HUES64 (cell line): ENCODE measurements around the gene NME7.
"Not testable (repeated sequence)": the region's sequence is repeated elsewhere in the genome, so short reads cannot be mapped to it uniquely, and the experiment has no call there.

ENCODE experiments used
- H3K27ac ChIP-seq: 2 replicates; pipeline ENCODE4 v1.7.0; 2013; ENCODE audit warnings: low read depth, low read length, inconsistent platforms
- H3K27me3 ChIP-seq: 2 replicates; pipeline ENCODE4 v1.6.1; 2013; ENCODE audit warnings: mild to moderate bottlenecking, low read length; ENCODE audit not compliant: insufficient read depth
- H3K36me3 ChIP-seq: 2 replicates; pipeline ENCODE4 v1.6.1; 2013; ENCODE audit warnings: mild to moderate bottlenecking, low read length; ENCODE audit not compliant: insufficient read depth
- H3K4me1 ChIP-seq: 2 replicates; pipeline ENCODE4 v1.6.1; 2013; ENCODE audit warnings: mild to moderate bottlenecking, low read length, moderate library complexity; ENCODE audit not compliant: insufficient read depth
- H3K4me3 ChIP-seq: 2 replicates; pipeline ENCODE4 v1.5.1; 2013; ENCODE audit warnings: mild to moderate bottlenecking, low read length, moderate library complexity
- H3K9ac ChIP-seq: 2 replicates; pipeline ENCODE4 v1.6.1; 2013; ENCODE audit warnings: mild to moderate bottlenecking, low read depth, low read length
- H3K9me3 ChIP-seq: 2 replicates; pipeline ENCODE4 v1.6.1; 2013; ENCODE audit warnings: low read depth, low read length; ENCODE audit not compliant: insufficient read depth
- WGBS: fragments of 150-250, 120-280 bp; methylation state at CpG from one replicate; pipeline ENCODE4 v1.1.7; 2013; ENCODE audit warnings: missing lambda C conversion rate; 5-methylcytosine and 5-hydroxymethylcytosine counted together

The NME7 gene

DNA sequence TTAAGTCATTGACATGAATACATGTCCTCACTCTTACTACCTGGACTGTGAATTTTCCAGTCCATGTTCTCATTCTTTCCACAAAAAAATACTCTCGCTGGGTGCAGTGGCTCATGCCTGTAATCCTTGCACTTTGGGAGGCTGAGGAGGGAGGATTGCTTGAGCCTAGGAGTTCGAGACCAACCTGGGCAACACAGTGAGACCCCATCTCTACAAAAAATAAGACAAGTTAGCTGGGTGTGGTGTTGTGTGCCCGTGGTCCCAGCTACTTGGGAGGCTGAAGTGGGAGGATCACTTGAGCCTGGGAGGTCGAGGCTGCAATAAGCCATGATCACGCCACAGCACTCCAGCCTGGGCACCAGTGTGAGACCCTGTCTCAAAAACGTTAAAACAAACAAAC lies 242.0 kb downstream of the NME7 start:
- H3K27me3 ChIP-seq, H3K9ac ChIP-seq, H3K27ac ChIP-seq, H3K9me3 ChIP-seq, H3K4me3 ChIP-seq, H3K4me1 ChIP-seq: not testable (repeated sequence)
- H3K36me3 ChIP-seq, result peaks cover 75% of the 10 kb centered on the region
- 94% methylated on average over 6 of the region's 6 CpGs for WGBS

DNA sequence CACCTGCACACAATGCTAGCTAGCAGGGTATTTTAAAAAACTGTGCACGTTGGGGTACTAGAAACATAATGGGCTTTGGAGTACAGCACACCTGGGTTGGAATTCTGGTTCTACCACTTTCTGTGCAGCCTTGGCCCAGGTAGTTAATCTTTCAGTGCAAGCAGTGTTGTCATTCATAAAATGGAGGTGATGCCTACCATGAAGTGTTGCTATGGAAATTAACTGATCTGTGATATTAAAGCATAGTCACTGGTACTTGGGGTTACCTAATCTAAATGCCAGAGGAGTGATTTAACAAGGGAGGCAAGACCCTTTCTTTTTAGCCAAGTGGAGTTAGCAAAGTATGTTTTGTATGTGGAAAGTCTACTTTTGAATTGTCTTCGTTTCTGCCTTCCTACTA lies 243.1 kb downstream of the NME7 start:
- H3K4me3 ChIP-seq, result no peak overlapping the region
- H3K4me1 ChIP-seq, result no peaks in the 10 kb centered on the region
- 91% methylated on average over 2 of the region's 2 CpGs for WGBS
- peaks cover 66% of the 10 kb centered on the region for H3K36me3 ChIP-seq
- no peaks in the 10 kb centered on the region for H3K27me3 ChIP-seq
- H3K9me3 ChIP-seq, result no peaks in the 10 kb centered on the region
- H3K27ac ChIP-seq, result no peak overlapping the region
- H3K9ac ChIP-seq, result no peak overlapping the region

DNA sequence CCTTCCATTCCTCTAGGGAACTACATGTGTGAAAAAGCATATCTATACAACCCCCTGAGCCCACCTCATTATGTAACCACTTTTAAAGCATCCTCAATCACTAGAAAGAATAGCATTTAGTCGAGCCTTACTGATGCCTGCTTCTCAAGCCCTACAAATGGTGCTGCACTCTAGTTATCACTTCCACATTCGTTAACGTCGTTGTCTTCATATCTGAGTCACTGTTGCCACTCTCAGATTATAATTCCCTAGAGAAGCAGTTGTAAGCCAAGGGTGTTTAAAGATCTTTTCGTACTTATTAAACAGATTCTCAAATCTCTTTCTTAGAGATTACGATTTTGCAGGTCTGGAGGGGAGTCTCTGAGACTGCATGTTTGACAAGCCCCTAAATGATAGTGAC lies 244.6 kb downstream of the NME7 start:
- no peak overlapping the region for H3K9ac ChIP-seq
- 94% methylated on average over 6 of the region's 6 CpGs for WGBS

DNA sequence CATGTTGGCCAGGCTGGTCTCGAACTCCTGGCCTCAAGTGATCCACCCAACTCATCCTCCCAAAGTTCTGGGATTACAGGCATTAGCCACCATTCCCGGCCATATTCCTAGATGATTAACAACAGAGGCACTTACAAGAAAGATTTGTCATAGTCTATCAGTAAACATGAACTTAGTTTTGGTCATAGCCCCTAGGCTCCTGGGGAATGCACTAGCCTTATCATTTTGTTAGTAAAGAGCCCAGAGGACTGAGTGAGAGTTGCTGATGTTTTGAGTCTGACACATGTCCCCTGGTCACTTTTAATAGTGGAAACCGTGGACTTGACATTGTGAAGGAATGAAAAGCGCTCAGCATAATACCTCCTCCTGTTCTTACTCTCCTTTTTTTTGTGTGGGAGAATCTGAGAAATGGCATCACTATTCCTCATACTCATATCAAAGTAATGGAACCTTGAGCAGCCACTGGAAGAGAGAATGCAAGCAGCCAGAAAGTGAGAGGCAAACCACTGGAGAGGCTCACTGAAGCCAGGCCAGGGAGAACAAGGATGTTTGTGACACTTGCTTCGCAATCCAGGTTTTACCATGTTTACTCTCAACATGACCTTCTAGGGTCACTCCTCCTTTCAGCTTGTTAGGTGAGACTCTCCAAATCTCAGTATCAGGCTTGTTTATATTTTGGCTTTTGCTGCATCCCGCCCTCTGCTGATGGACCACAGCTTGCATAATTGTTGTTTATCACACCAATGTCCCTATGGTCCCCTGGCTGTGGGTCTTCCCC lies 246.3 kb downstream of the NME7 start:
- 87% methylated on average over 5 of the region's 6 CpGs for WGBS
- Histone ChIP-seq H3K4me3 (no peak overlapping the region), H3K9me3 (no peaks in the 10 kb centered on the region), H3K36me3 (peaks cover 60% of the 10 kb centered on the region), H3K9ac (no peak overlapping the region), H3K27ac (no peak overlapping the region), H3K4me1 (no peaks in the 10 kb centered on the region), H3K27me3 (no peaks in the 10 kb centered on the region)

More for the DNA sequence above, 244.6 kb downstream of the NME7 start:
- H3K36me3 ChIP-seq, result peaks cover 62% of the 10 kb centered on the region
- no peaks in the 10 kb centered on the region for H3K9me3 ChIP-seq
- H3K4me3 ChIP-seq, result no peak overlapping the region
- no peaks in the 10 kb centered on the region for H3K27me3 ChIP-seq
- no peak overlapping the region for H3K27ac ChIP-seq
- H3K4me1 ChIP-seq, result no peaks in the 10 kb centered on the region

DNA sequence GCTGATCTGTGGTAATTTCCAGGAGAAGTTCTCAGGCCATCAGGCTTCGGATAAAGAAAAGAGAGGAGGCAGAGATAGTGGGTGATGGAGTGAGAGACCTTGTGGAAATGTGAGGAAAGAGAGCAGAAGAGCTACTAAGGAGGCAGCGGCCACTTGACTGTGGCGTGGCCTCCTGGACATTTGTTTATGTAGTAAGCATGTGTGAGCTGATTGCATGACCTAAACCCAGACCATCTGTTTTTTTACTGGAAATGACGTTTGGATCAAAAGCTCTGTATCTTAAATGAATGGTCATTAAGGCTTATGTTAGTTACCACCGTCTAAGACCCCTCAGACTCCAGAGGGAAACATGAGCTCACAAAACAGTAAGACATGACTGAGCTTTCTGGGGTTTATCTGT lies 247.5 kb downstream of the NME7 start:
- no peaks in the 10 kb centered on the region for H3K27me3 ChIP-seq
- 96% methylated on average over 5 of the region's 5 CpGs for WGBS
- no peak overlapping the region for H3K9ac ChIP-seq
- peaks cover 50% of the 10 kb centered on the region for H3K36me3 ChIP-seq
- H3K4me3 ChIP-seq, result no peak overlapping the region
- H3K27ac ChIP-seq, result no peak overlapping the region
- H3K9me3 ChIP-seq, result no peaks in the 10 kb centered on the region
- H3K4me1 ChIP-seq, result no peaks in the 10 kb centered on the region

DNA sequence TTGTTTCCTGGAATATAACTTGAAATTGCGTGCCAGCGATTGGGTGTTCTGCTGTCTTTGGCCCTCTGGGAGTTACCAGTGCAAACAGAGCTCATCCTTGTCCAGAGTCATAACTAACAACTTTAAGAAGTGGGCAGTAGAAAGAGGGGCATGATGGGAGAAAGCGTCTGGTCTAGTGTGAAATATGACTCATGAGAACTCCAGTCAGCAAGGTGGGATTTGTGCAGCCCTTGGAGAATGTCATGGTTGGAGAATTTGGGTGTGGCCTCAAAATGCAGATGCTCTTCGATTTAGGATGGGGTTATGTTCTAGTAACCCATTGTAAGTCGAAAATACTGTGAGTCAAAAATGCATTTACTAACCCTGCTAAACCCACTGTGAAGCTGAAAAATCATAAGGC lies 248.2 kb downstream of the NME7 start:
- Histone ChIP-seq H3K36me3 (peaks cover 46% of the 10 kb centered on the region), H3K4me3 (no peak overlapping the region), H3K4me1 (no peaks in the 10 kb centered on the region), H3K27ac (no peak overlapping the region), H3K27me3 (no peaks in the 10 kb centered on the region), H3K9ac (no peak overlapping the region), H3K9me3 (no peaks in the 10 kb centered on the region)
- 87% methylated on average over 5 of the region's 5 CpGs for WGBS

DNA sequence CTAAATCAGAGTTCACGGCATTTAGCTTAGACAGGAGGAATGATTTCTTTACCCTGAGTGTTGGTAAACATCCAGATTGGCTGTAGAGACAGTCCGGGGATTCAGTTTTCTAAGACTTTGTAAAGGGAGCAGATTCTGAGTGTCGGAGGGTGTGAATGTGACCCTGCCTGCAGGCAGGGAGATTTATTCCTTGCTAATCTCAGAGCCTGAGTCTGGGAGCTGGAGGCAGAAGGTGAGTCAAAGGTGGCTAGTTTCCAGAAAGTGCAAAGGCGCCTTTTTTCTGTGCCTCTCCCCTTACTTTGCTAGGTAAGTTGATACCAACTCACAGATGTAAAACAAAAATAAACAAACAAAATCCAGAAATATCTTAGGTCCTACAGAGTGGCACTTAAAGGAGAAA lies 249.4 kb downstream of the NME7 start:
- H3K4me3 ChIP-seq, result no peak overlapping the region
- no peak overlapping the region for H3K9ac ChIP-seq
- H3K4me1 ChIP-seq, result peaks cover 10% of the 10 kb centered on the region; the same call in 1 of the 2 replicates
- 91% methylated on average over 4 of the region's 4 CpGs for WGBS
- H3K36me3 ChIP-seq, result peaks cover 54% of the 10 kb centered on the region
- no peaks in the 10 kb centered on the region for H3K9me3 ChIP-seq
- no peak overlapping the region for H3K27ac ChIP-seq
- no peaks in the 10 kb centered on the region for H3K27me3 ChIP-seq

DNA sequence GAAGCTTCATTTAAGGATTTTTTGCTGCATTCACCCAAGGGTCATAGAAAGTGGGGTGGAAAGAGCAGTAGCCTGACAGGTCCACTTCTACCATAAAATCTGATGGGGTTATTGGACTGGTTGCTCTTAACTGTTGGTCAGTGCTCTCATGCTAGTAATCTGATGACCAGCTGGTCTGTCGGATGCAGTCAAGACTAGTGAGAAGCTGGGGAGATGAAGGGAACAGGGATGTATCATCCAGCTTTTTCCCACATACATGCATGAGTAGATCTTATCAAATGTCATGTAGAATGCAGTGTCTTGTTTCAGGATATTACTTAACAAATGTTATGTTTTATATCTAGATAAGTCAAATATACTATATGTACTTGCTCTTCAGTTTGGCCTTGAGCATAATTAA lies 250.0 kb downstream of the NME7 start:
- H3K36me3 ChIP-seq, result peaks cover 58% of the 10 kb centered on the region
- no peaks in the 10 kb centered on the region for H3K27me3 ChIP-seq
- H3K4me3 ChIP-seq, result no peak overlapping the region
- H3K27ac ChIP-seq, result no peak overlapping the region
- H3K9me3 ChIP-seq, result no peaks in the 10 kb centered on the region
- peaks cover 11% of the 10 kb centered on the region; the same call in 1 of the 2 replicates for H3K4me1 ChIP-seq
- 100% methylated on average over 1 of the region's 1 CpG for WGBS
- no peak overlapping the region for H3K9ac ChIP-seq

DNA sequence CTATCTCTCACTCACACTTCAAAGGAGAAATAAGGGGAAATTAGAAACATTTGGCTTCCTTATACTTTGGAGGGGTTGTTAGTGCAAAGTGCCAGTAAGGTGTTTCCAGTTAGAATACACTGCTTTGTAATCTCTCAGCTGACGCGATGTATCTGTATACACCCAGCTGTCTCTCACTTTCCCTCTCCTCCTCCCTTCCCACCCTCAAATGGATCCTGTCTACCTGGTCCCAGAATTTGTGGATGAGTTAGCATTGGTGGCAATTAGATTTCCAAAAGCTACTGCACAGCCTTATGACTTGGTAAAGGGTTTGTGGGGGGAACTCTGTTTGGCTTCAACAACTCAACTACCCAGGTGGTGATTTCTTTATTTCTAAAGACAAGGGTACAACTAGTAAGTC lies 250.6 kb downstream of the NME7 start:
- Histone ChIP-seq H3K9me3 (no peaks in the 10 kb centered on the region), H3K36me3 (peaks cover 62% of the 10 kb centered on the region), H3K27me3 (no peaks in the 10 kb centered on the region), H3K9ac (no peak overlapping the region), H3K4me3 (no peak overlapping the region), H3K4me1 (peaks cover 11% of the 10 kb centered on the region; the same call in 1 of the 2 replicates), H3K27ac (no peak overlapping the region)
- 100% methylated on average over 2 of the region's 2 CpGs for WGBS

DNA sequence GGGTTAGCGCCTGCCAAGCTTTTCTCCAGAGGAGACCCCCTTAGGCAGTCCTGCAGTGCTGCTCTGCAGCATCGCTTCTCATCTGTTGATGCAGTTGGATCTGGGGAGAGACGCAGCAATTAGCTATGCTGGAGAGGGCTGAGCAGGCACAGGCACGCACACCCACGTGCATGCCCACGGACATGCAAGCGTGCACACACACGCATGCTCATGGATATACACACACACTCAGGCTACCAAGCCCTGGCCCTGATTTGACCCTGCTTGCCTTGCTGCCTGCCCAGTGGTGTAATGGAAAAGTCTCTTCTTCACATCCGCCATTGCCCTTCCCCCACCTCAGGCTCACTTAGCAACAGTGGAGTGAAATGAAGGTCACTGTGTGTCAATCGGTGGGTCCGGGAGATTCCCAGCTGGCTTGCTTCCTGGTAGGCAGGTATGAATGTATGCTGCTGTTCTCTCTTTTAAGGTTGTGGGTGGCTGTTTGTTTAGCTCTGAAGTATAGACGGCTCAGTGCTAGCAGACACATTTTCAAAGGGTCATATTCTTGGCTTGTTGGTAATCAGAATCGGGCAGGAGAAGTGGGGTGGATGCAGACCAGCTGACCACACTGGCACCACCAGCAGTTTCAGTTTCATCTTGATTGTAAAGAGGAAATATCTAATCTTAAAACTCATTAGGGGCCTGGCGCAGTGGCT lies 251.6 kb downstream of the NME7 start:
- Histone ChIP-seq H3K9me3 (no peaks in the 10 kb centered on the region), H3K4me3 (no peak overlapping the region), H3K27ac (no peak overlapping the region), H3K9ac (no peak overlapping the region), H3K36me3 (peaks cover 63% of the 10 kb centered on the region), H3K27me3 (no peaks in the 10 kb centered on the region), H3K4me1 (peaks cover 11% of the 10 kb centered on the region; the same call in 1 of the 2 replicates)
- WGBS, result 88% methylated on average over 14 of the region's 14 CpGs

DNA sequence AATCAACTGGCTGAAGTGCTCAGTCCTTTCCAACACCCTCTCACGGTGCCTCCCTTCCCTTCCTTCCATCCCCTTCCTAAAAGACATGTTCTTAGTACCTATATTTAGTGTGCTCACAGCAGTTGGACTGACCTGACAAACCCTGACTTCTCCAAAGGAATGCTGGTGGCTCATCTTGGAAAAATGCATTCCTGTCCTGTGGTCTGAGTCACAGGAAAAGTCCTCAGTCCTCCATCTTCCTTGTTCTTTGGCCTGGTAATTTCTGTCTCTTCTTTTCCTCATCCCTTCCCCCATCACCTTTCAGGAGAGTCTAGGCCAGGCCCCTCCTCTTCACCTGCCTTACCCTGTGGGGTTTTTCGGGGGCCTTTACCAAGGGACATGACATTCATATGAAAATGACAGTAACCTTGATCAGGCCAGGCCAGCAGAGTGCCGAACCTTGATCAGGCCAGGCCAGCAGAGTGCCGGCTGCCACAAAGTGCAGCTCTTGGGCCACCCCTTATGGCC lies 253.9 kb downstream of the NME7 start:
- no peaks in the 10 kb centered on the region for H3K27me3 ChIP-seq
- peaks cover 32% of the 10 kb centered on the region for H3K4me1 ChIP-seq
- peak overlapping the region; percentile 5; the same call in 1 of the 2 replicates for H3K9ac ChIP-seq
- WGBS, result 61% methylated on average over 4 of the region's 4 CpGs
- H3K9me3 ChIP-seq, result no peaks in the 10 kb centered on the region
- peak overlapping the region; percentile 54 for H3K27ac ChIP-seq
- peak overlapping the region; percentile 35 for H3K4me3 ChIP-seq
- peaks cover 59% of the 10 kb centered on the region for H3K36me3 ChIP-seq
